ENCODE data around the gene LHFPL3.

DNA sequence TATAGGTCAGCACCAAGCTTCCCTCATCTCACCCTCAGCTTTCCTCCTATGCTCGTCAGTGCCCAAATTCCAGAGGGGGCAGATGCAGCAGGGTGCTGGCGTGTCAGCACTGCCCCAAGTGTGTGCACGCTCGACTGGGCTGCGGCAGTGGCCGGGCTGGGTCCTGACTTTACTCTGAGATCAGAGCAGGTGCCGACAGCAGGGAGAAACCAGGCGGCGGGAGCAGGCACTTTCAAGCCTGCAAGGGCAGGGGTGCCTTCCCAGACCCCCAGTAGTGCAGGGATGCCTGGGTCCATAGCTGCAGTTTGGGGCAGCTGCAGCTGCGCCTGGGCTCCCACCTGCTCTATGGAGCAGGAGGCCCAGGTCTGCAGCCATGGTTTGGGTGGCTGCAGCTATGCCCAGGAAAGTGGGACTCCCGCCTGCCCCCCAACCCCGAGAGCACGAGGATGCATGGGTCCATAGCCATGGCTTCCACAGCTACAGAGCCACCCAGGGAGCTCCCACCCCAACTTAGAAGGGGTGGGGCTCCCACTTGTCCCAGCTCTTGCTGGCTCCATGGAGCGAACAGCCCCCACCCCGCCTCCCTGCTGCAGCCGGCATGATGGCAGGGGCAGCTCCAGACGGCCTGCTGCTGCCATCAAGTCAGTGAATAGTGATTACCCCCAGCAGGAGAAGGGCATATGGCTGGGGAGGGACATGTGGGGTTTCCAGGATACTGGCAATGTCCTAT is 486.4 kb downstream of the LHFPL3 start:
- no peak for TF ChIP-seq POLR2A (IDR thresholded peaks at IDR 0.05)
- TF ChIP-seq, protein P1, sequence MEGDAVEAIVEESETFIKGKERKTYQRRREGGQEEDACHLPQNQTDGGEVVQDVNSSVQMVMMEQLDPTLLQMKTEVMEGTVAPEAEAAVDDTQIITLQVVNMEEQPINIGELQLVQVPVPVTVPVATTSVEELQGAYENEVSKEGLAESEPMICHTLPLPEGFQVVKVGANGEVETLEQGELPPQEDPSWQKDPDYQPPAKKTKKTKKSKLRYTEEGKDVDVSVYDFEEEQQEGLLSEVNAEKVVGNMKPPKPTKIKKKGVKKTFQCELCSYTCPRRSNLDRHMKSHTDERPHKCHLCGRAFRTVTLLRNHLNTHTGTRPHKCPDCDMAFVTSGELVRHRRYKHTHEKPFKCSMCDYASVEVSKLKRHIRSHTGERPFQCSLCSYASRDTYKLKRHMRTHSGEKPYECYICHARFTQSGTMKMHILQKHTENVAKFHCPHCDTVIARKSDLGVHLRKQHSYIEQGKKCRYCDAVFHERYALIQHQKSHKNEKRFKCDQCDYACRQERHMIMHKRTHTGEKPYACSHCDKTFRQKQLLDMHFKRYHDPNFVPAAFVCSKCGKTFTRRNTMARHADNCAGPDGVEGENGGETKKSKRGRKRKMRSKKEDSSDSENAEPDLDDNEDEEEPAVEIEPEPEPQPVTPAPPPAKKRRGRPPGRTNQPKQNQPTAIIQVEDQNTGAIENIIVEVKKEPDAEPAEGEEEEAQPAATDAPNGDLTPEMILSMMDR (IDR thresholded peaks at IDR 0.05 in 4 of 5, conservative IDR thresholded peaks at IDR 0.05 in 1 of 5) = no peak
